HG02840 (cell line): ENCODE results near the gene SLC25A12.
"Not testable (repeated sequence)": the region's sequence is repeated elsewhere in the genome, so short reads cannot be mapped to it uniquely, and the experiment has no call there.

Experiments
- ATAC-seq: cut with Tn5 transposase; IDR thresholded peaks from one replicate; pipeline ENCODE4 v1.9.1; 2021; ENCODE audit warnings: mild to moderate bottlenecking, moderate library complexity, moderate number of reproducible peaks; ENCODE audit not compliant: unreplicated experiment, low FRiP score

The SLC25A12 gene

DNA sequence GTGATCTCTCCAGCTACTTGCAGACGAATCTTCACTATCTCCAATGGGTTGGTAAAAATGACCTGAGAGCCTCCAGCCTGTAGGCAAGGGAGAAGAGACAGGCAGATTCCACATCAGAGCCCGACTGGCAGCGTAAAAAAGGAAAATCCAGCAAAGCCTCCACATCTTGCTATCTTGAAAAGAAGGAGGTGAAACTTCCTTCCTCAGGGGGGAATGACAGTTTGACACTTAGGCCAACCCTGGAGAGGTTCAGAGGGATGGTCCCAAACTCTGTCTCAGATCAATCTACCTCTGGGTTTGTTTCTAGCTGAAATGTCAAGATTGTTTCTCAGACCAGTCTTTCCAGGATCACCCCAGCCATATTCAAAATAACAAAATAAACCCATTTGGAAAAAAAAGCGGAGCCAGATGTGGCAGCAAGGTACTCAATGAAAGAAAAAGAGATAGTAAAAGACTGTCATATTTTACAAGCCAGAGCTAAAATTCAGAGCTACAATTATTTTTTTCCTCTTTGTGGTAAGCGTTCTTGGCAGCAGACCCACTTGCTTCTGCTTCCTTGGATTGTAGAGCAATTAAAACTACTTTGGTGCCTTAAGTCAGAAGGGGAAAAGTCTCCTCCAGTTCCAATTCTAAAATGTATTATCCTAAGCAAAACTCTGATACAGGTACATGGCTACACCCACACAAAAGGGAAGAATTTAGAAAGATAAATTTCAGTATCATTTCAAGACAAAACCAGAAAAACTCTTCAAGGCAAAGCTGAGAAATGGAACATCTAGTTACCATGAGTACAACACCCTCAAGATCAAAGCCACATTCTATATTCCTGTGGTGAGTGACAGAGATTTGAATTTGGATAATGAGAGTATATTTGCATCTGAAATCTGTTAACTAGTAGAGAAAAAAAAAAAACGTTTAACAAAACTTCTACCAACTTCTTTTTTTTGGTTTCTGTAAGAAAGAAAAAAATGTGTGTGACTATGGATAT is 100.1 kb downstream of the SLC25A12 start:
- ATAC-seq, result no peak

DNA sequence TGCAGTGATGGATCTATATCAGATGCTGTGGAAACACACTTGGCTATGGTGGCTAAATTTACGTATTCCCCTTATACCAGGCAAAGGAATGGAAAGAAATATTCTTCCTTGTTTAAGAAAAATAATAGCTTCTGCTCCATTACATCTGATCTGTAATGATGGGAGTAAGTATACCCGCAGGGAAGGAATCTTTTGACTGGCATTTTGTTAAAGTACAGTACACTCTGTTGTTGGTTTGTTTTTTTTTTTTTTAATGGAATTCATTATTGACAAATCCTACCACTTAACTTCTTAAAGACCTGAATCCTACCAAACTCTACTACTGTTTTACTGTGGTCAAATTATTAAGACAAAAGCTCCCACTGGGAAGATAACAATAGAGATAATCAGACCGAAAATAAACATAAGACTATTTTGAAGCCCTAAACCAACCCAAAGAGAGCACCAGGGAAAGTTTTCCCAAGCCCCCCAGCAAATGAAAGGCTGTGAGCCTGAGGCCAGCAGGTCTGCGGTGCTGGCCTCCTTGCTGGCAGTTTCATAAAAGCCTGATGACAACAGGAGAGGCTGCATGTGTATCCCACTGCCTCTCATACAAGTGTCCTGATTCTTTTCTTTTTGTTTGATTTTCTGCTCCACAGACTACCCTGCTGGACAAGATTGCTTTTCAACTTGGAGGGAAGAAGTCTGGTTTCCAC is 101.0 kb downstream of the SLC25A12 start:
- no peak for ATAC-seq

DNA sequence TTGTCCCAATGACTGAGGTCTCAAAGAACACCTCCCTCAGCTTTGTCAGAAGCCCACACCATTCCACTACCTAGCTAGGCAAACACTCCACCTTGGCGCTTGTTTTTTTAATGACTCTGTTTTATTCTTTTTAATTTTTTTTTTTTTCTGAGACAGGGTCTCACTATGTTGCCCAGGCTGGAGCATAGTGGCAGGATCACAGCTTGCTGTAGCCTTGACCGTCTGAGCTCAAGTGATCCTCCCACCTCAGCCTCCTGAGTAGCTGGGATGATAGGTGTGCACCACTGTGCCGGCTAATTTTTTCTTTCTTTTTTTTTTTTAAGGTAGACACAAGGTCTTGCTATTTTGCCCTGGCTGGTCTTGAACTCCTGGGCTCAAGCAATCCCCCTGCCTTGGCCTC is 101.9 kb downstream of the SLC25A12 start:
- ATAC-seq, result no peak

DNA sequence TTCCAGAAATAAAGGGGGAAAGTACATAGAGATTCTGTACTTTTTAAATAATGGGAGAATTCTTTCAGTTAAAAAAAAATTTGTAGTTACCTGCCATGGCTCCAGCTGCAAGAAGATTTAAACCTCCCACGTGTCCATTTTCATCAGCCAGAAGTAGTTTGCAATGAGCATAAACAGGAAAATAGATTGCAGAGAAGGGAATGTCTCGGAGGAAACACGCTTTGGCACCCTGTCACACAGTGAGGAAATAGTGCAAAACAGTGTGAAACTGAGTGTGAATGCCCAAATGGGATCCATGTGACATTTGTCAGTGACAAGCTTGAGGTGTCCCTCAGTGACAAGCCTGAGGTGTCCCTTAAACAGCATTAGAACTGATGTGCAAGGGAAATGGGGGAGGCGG is 102.7 kb downstream of the SLC25A12 start:
- ATAC-seq, result no peak

DNA sequence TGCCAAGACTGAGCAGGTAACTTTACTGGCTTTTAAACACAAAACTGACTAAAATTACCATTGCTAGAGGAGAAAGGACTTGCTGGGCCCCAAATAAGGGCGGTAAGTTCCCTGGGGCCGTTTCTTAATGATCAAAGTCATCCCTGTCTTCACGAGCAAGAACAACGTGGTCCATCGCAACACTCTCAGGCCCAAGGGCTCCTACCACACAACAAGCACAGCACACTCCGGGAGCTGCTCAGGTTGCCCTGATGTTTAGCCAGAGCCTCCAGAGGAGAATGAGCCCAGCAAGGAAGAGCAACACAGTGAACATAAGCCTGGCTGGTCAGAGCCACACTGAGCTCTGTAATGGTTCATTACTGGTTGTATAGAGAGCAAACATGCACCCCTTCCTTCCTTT is 104.1 kb downstream of the SLC25A12 start:
- no peak for ATAC-seq

DNA sequence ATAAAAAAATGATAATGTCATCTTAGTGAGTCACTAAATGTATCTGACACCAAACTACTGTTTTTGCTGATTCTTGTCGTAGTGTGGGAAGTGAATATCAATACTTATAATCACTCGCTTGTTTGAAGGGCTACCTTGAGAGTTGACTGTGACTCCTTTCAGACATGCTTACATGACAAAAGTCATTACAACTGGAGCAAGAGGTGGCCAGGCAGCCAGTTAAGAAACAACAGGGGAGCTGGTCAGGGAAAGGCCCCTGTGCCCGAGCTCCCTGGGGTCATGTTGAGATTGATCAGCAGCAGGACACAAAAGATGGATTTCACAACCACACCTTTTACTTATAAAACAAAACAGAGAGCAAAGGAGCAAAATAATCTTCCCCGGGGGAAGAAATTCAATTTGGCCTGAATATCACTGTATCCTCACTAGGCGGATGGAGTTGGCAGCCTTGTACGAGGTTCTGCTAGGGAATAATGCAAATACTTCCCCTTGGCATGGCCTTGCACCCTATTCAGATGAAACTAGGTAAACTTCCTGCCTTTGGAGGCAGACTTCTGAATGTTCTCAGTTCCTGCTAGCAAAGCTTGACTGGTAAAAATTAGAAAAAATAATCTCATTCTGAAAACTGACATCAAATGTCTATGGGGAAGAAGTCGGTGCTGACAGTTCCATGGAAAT is 105.6 kb downstream of the SLC25A12 start:
- no peak for ATAC-seq

DNA sequence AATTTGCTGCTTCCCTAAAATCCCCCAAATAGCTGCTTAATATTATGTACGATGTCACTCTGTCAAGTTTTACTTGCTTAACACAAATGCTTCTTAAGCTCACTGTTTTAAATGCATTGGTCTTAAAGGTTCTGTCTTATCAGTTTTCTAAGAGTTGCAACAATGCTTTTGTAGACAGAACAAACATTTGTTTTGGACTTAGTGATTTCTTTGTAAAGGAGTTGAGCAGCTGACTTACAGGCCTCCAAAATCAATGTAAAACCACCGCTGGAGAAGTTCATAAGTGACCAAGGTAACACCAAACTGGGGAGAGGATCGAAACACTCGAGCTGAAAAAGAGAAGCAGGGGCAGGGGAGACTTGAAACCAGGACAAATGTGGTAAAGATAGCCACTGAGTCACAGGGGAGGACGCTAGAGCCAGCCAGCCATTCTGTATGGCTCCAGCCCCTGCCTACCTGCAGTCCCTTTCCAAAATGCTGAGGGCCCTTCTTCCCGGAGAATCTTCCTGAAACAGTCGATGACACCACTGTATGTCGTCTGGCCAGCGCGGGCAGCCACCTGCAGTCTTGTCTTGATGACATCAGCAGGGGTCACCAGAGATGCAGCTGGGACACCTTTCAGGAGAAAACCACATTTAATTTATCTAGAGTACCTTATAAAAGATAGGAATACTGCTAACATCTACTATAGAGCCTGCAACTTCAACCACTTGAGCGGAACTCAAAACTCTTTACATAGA is 106.5 kb downstream of the SLC25A12 start:
- no peak for ATAC-seq

DNA sequence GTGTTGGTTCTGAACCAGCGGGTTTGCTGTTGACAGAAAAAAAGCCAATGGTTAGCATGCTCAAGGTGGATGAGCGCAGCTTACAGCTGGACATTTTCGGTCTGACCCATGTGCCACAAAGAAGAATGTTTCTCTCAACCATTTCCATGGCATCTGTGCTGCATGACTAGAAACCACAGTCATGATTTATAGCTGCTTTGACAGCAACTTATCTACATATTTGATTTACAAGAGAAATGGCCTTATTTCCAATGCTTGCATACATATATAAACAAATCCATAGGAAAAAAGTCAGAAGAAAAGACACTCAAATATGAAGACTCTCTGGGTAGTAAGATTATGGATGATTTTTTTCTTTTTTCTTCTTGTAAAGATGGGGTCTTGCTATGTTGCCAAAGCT is 108.6 kb downstream of the SLC25A12 start:
- ATAC-seq, result no peak

DNA sequence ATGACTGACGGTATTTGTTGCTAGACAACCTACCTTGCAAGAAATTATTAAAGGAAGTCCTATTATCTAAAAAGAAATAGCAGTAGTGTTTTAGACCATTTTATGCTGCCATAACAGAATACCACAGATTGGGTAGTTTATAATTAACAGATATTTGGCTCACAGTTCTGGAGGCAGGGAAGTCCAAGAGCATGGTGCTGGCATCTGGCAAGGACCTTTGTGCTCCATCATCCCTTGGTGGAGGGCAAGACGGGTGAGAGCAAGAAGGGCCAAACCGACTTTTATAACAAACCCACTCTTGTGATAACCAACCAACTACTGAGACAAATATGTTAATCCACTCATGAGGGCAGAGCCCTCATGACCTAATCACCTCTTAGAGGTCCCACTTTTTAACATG is 115.5 kb downstream of the SLC25A12 start:
- ATAC-seq, result no peak

DNA sequence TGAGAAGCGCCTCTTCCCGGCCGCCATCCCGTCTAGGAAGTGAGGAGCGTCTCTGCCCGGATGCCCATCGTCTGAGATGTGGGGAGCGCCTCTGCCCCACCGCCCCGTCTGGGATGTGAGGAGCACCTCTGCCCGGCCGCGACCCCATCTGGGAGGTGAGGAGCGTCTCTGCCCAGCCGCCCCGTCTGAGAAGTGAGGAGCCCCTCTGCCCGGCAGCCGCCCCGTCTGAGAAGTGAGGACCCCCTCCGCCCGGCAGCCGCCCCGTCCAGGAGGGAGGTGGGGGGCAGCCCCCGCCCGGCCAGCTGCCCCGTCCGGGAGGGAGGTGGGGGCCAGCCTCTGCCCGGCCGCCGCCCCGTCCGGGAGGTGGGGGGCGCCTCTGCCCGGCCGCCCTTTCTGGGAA is 119.5 kb downstream of the SLC25A12 start:
- ATAC-seq, result not testable (repeated sequence)

DNA sequence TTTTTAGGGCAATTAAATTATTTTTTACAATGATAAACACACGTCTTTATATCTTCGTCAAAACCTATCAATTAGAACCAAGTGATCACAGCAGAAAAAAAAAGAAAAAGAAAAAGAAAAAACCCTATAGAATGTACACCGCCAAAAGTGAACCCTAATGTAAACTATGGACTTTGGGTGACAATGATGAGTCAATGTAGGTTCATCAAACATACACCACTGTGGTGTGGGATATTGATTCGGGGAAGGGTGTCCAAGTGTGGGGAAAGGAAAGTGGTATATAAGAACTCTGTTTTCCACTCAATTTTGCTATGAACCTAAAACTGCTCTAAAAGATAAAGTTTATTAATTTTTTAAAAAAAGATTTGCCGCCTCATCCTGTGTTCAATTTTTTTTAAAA is 121.7 kb downstream of the SLC25A12 start:
- no peak for ATAC-seq

DNA sequence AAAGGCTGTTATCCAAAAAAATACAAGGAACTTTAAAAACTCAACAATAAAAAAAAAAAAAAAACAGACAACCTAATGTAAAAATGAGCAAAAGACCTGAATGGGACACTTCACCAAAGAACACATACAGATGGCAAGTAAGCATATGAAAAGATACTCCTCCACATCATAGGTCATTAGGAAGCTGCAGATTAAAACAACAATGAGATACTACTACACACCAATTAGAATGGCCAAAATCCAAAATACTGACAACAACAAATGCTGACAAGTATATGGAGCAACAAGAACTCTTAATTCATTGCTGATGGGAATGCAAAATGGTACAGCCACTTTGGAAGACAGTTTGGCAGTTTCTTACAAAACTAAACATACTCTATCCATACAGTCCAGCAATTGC is 122.6 kb downstream of the SLC25A12 start:
- no peak for ATAC-seq

DNA sequence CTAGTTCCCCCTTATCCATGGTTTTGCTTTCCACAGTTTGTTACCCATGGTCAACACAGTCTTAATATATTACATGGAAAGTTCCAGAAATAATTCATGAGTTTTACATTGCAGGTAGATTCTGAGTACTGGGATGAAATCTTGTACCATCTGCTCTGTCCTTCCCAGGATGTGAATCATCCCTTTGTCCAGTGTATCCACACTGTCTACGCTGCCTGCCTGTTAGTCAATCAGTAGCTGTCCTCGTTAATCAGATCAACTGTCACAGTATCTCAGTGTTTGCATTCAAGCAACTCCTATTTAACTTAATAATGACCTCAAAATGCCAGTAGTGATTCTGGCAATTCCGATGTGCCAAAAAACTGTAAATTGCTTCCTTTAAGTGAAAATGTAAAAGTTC is 130.4 kb downstream of the SLC25A12 start:
- ATAC-seq, result no peak

DNA sequence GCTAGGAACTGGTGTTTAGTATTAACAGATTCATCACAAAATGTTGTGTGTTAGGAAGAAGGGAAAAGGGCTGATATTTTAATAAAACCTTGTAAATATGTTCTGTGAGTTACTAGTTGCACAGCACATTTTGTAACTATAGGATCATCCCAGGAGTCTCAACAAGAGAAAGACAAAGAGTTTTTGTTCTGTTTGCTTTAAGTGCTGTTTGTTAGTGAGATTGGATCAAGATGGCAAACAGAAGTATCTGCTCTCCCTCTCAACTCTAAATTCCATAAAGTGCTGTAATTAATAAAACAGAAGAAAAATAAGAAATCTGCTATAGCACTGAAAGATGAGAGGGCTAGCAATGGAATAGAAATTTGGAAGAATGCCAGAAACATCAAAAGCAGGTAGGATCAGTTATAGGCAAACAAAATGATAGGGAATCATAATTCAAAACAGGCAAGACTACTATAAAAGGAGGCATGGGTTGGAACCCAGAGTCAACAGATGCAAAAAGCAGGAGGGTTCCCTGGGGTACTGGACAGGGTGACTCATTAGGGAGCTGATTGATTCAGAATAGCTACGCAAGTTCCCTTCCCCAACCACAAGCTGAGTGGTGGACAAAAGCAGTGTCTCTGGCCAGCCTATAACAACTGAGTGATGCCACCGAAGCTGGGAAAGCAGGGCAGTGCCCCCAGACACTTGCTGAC is 131.0 kb downstream of the SLC25A12 start:
- no peak for ATAC-seq

DNA sequence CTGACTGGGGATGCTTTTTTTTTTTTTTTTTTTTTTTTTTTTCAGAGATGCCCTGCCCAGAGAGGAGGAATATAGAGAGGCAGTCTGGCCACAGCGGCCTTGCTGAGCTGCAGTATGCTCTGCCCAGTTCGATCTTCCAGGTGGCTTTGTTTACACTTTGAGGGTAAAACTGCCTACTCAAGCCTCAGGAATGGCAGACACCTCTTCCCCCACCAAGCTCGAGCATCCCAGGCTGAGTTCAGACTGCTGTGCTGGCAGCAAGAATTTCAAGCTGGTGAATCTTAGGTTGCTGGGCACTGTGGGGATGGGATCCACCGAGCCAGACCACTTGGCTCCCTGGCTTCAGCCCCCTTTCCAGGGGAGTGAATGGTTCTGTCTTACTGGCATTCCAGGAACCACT is 132.9 kb downstream of the SLC25A12 start:
- ATAC-seq, result not testable (repeated sequence)

DNA sequence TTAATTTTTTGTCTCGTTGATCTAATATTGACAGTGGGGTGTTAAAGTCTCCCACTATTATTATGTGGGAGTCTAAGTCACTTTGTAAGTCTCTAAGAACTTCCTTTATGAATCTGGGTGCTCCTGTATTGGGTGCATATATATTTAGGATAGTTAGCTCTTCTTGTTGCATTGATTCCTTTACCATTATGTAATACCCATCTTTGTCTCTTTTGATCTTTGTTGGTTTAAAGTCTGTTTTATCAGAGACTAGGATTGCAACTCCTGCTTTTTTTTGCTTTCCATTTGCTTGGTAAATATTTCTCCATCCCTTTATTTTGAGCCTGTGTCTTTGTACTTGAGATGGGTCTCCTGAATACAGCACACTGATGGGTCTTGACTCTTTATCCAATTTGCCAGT is 135.3 kb downstream of the SLC25A12 start:
- ATAC-seq, result not testable (repeated sequence)

DNA sequence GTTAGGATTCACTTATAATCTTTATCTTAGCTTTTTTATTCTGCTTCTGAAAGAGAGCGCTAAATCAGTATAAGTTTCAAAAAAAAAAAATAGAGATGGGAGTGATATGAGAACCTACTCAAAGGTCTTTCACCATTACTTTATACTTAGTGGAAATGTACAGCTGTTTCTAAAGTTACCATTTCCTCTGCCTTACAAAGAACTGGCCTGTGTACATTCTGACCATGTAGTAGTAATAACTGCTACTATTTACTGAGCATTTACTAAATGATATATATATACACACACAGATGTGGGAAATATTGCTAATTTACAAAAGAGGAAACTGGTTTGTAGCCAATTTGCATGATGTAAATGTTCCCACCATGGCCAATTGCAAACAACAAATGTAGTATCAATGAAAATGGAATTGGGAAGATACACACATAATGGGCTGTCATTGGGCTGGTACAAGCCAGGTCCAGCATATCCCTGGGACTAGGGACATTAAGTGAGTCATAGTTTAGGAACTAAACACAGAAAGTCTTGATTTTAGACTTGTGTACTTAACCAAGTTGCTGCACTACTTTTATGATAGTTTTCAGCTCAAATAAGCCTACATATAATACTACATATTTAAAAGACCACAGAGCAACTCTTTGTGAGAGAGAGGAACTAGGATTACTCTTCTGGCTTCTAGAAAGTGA is 139.6 kb downstream of the SLC25A12 start:
- ATAC-seq, result no peak

DNA sequence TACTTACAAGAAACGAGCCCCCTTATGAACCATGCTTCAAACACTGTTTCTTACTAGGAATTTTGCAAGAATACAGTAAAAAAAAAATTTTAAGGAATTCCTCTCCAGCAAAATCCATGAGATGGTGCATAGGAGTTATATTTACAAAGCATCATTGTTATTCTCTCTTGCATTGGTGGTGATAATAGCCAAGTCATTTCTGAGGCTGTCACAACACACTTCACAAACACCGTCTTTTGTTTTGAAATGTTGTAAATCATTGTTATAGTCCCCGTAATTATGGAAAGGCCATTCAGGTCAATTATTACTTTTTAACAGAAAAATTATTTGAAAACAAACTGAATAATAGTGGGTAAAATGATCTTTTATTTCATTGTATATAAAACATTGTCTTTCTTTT is 146.7 kb downstream of the SLC25A12 start:
- no peak for ATAC-seq

DNA sequence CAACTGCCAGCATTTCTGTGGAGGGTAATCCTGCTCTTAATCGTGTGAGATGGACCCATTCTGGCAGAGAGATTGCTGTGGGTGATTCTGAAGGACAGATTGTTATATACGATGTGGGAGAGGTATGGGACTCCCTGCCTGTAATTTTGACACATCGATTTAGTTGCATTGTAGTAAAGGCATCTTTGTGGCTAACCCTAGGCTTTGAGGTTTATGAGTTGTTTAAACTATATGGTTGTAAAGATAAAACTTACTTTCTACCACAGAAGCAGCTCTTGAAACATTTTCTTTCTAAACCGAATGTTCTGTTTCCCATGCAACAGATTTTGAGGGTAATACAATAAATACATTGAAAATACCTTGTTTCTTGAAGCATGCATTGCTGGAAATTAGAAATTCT is 148.2 kb downstream of the SLC25A12 start:
- no peak for ATAC-seq
